ENCODE measurements around the gene TSPAN19.

- TF ChIP-seq POLR2A (IDR thresholded peaks at IDR 0.05) (no peak), CTCF (IDR thresholded peaks at IDR 0.05) (no peak)
These were observed 50.0 kb downstream of the TSPAN19 start for GRCh38 chr12:84986117-84986516.
